HG02870 (cell line): Measurements from ENCODE around the gene SLC37A4.
"Not testable (repeated sequence)": the region's sequence is repeated elsewhere in the genome, so short reads cannot be mapped to it uniquely, and the experiment has no call there.

Experiments
- ATAC-seq: cut with Tn5 transposase; IDR thresholded peaks from one replicate; pipeline ENCODE4 v1.9.1; 2021; ENCODE audit warnings: mild to moderate bottlenecking, moderate library complexity; ENCODE audit not compliant: unreplicated experiment

SLC37A4 gene

DNA sequence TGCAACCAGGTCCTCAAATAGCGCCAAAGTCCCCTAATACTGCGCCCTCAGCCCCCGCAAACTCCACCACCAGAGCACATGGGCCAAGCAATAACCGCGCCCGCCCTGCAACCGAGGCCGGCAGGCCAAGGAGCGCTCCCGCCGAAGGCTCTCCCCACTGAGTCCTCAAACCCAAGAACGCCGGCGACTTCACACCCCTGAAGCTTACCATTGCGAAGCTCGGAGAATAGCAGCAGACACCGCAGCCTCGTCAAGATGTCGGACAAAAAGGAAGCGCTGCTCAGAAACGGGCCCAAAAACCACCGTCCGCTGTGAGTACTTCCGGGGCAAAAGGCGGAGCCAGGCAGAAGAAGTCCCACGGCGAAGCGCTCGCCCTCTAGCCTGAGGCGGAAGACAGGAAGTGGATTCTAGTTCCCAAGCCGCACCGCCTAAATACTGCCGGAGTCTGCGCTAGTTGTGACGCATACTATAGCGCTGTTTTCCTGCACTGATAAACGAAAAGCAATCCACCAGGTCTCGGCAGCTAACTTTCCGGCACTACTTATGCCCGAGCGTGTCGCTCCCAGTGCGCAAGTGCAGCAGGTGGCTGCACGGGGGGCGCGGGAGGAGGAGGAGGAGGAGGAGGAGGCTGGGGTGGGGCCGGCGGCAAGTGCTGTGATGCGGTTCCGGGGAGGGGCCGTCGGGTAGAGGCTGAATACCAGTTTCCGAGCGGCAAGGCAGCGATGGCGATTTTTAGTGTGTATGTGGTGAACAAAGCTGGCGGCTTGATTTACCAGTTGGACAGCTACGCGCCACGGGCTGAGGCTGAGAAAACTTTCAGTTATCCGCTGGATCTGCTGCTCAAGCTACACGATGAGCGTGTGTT, 12.4 kb downstream of the SLC37A4 start, which contains the start of the genes RPS25 and TRAPPC4:
Gene RPS25, minus strand, starts transcription at position 270 of the 865 bp plus-strand sequence. Its CDS starts 59 bp downstream, at position 211.
Gene TRAPPC4, plus strand, starts transcription at position 693 of the 865 bp plus-strand sequence. Its CDS starts 30 bp downstream, at position 723.
- ATAC-seq = peak; percentile 86

- not testable (repeated sequence) for ATAC-seq
These were observed 13.3 kb downstream of the SLC37A4 start for GRCh38 chr11:119017377-119017776.

DNA sequence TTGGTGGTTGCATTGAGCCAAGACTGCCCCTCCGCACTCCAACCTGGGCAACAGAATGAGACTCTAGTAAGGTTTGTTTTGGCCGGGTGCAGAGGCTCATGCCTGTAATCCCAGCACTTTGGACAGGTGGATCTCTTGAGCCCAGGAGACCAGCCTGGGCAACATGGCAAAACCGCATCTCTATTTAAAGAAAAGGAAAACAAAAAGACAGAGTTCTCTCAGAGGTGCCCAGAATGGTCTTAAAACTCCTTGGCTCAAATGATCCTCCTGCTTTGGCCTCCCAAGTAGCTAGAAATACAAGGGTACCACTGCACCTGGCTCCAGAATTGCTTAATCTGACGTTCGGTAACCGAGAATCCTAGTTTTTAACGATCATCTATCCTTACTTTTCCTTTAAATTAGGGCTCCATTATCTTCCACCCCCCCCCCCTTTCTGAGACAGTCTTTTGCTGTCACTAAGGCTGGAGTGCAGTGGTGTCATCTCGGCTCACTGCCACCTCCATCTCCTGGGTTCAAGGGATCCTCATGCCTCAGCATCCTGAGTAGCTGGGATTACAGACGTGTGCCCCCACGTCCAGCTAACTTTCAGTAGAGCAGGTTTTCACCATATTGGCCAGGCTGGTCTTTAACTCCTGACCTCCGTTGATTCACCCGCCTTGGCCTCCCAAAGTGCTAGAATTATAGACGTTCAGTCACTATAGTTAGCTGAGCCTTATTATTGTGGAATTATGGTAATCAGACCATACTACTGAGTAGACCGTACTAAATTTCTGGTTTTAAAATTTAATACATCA, 14.3 kb downstream of the SLC37A4 start:
- ATAC-seq = no peak

GRCh38 chr11:119015054-119015611, 15.5 kb downstream of the SLC37A4 start:
- ATAC-seq = no peak

GRCh38 chr11:119014209-119014924, 16.3 kb downstream of the SLC37A4 start:
- no peak for ATAC-seq

DNA sequence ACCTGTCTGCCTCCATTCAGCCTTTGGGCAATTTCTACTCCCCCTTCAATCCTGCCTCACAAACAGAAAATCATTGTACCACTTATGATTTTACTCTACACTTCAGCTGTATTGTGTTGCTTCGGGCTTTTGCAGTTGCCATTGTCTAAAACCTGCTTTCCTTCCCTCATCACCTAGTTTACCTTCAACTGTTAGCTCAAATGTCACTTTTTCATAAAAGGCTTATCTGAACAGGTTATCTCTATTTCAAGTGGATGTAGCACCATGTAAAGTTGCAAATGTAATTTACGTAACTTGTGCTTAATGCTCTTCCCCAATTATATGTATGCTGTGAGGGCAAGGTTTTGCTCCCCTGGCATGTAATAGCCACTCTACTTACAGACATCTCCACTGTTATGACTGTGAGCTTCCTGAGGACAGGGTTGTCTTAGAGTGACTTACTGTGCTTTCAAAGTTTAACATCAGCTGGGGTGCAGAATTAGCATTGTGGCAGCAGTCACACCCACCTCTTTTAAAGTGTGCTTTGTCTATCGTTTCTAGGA, 18.0 kb downstream of the SLC37A4 start:
- ATAC-seq = no peak

DNA sequence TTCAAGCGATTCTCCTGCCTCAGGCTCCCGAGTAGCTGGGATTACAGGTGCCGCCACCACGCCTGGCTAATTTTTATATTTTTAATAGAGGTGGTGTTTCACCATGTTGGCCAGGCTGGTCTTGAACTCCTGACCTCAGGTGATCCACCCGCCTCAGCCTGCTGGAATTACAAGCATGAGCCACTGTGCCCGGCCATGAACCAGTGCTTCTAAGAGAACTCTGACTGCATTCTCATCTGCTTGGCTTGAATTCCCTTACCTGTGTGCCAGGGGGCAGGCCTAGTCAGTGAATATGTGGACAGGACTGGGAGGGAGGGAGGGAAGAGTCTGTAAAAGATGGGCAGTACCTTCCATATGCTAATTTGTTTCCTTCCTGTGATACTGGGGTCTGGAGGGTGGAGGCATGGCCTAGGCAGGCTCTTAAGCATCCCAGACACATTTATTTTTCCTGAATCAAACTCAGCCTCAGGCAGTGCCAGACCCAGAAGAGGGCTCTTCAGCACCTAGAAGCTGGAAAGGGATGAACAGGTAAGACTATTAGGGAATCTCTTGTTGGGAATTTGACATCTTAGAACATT, 19.1 kb downstream of the SLC37A4 start:
- no peak for ATAC-seq

DNA sequence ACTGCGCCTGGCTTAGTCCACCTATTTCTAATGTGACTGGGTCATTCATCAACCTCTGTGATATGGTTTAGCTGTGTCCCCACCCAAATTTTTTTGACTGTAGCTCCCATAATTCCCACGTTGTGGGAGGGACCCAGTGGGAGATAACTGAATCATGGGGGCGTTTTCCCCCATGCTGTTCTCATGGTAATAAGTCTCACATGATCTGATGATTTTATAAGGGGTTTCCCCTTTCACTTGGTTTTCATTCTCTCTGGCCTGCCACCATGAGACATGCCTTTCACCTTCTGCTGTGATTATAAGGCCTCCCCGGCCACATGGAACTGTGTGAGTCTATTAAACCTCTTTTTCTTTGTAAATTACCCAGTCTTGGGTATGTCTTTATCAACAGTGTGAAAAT, 24.0 kb downstream of the SLC37A4 start:
- ATAC-seq = no peak

DNA sequence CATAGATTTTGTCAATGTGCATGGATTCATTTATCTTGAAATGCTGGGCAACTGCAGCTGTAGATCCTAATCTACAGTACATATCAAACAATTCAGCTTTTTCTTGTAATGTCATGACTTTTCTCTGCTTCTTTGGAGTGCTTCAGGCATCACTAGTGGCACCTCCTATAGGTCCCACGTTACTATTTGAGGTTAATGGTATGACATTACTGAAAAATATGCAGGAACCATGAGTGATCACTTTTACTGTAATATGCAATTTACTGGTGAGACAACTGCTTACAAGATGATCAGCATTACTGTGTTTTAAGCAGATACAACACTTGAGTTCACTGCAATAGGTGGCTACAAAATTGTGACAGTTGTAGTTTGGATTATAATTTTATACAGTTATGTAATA, 29.8 kb downstream of the SLC37A4 start:
- ATAC-seq = no peak

DNA sequence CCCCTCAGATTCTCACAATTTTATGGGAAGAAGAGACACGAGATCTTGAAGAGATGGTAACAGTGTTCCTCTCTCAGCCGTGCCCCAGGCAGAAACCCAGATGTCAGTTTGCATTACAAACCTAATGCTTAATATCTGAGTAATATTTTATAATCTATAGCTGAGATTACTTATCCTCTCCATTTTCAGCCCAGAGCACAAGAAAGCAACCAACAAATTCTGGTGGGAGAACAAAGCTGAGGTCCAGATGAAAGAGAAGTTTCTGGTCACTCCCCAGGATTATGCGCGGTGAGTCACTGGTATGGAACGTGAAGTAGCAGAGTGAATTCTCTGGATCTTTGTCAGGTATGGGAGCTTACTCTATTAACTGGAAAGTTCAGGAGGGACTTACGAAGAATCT, 31.9 kb downstream of the SLC37A4 start:
- ATAC-seq = no peak

DNA sequence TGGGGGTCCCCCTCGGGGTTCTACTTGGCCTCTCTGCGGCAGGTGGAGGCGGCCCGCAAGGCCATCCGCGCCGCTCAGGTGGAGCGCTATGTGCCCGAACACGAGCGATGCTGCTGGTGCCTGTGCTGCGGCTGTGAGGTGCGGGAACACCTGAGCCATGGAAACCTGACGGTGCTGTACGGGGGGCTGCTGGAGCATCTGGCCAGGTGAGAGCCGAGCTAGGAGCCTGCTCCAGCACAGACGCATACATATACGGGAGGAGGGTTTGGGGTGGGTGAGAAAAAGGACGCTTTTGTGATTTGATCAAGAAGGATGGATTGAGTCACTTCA, 32.3 kb downstream of the SLC37A4 start:
- ATAC-seq = peak; percentile 19

DNA sequence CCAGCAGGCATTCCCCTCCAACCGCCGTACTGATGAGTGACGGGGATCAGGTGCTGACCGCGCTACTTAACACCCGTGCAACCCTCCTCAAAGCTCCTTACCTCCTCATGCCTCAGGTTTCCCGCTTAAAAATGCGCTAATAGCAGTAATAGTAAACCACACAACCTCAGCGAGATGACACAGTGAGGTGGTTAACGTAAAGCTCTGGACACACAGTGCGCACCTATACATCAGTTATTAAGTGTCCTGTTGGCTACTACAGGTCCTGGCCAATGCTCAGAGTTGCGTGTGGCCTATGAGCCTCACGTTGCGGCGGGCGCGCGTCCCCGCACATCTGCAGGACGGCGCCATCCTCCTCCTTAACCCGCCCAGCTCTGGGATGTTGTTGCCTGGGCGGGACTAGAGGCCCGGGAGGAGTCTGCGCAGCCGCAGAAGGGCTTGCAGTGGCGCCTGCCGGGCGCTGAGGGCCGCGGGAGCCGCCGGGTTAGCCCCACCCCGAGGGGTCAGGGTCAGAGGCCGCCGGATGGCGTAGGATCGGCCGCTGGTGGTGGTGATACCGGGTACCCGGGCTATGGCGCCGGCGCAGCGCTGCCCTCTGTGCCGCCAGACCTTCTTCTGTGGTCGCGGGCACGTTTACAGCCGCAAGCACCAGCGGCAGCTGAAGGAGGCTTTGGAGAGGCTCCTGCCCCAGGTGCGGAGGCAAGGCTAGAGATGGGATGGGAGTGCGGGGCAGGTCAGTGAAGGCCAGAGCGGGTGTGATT, 32.9 kb downstream of the SLC37A4 start, which contains the start of gene CENATAC:
Gene CENATAC, plus strand, starts transcription at position 512 of the 761 bp plus-strand sequence. Its CDS starts 60 bp downstream, at position 572.
- peak; percentile 79 for ATAC-seq

GRCh38 chr11:118996926-118997626, 33.6 kb downstream of the SLC37A4 start:
- ATAC-seq = no peak

DNA sequence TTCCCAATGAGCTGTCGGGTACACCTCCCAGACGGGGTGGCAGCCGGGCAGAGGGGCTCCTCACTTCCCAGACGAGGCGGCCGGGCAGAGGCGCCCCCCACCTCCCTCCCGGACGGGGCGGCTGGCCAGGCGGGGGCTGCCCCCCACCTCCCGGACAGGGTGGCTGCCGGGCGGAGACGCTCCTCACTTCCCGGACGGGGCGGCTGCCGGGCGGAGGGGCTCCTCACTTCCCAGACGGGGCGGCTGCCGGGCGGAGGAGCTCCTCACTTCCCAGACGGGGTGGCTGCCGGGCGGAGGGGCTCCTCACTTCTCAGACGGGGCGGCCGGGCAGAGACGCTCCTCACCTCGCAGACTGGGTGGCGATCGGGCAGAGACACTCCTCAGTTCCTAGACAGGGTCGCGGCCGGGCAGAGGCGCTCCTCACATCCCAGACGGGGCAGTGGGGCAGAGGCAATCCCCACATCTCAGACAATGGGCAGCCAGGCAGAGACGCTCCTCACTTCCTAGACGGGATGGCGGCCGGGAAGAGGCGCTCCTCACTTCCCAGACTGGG, 39.1 kb downstream of the SLC37A4 start:
- not testable (repeated sequence) for ATAC-seq

DNA sequence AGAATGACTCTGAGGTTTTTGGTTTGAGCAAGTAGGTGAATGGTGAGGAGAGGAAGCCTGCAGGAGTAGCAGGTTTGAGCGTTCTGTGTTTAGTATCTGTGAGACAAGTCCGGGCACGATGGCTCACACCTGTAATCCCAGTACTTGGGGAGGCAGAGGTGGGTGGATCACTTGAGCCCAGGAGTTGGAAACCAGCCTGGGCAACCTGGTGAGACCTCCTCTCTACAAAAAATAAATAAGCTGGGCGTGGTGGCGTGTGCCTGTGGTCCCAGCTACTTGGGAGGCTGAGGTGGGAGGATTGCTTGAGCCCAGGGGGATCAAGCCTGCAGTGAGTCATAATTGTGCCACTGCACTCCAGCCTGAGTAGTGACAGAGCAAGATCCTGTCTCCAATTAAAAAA, 42.4 kb downstream of the SLC37A4 start:
- no peak for ATAC-seq

DNA sequence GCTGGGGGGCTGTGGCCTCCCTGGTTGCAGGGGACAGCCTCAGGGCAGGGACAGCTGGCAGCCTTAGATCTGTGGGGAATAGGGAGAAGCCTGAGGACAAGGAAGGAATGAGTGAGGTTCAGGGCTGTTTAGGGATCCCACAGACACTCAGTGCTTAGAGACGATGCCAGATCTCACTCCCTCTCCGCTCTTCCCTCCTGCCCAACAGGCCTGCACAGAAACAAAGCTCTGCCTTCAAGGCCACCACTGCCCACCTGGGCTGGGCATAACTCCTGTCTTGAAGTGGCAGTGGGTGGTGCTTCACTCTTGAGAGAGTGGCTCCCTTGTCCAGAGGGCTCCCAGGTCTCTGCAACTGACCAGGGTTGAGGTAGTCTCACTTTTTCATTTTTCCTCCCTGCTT, 45.9 kb downstream of the SLC37A4 start:
- no peak for ATAC-seq

DNA sequence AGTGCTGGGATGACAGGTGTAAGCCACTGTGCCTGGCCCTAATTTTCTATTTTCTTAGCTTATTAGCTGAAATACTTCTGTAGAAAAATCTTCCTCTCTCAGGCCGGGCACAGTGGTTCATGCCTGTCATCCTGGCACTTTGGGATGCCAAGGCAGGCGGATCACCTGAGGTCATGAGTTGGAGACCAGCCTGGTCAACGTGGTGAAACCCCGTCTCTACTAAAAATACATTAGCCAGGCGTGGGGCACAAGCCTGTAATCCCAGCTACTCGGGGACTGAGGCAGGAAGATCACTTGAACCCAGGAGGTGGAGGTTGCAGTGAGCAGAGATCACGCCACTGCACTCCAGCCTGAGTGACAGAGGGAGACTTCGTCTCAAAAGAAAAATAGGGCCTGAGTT, 46.3 kb downstream of the SLC37A4 start:
- not testable (repeated sequence) for ATAC-seq

- no peak for ATAC-seq
These were observed 50.3 kb downstream of the SLC37A4 start for GRCh38 chr11:118980191-118980881.
